ENCODE measurements around the gene TTLL11. TPM values are rescaled to one million over a fixed set of nuclear protein-coding genes. Genes with fewer than 3 reads are reported as not detected.

Gene TTLL11
- total RNA-seq, 4 donors from 2014 or later: 7.9 to 14.4 (median 9.7) TPM

DNA sequence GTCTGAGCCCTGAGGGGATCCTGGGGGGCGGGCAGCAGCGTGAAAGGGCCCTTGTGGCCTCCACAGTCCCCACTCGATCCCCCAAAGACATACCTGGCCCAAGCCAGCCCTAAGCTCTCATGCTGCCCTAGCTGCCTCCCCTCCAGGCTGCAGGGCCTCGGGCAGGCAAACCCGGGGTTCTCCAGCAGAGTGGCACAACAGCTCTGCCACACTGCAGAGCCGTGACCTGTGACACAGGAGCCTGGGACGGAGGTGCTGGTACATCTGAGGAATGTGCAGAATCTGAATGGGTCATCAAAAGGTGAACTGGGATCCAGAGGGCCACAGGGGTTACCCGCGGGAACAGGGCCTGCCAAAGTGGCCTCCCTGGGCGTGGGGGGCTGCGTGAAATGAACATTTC lies 278.5 kb downstream of the TTLL11 start:
- no peak overlapping the region for H3K4me3 ChIP-seq (replicated peaks in 1 of 3)
- H3K4me1 ChIP-seq: peaks cover 2 to 4% of the 10 kb centered on the region in 2 donors
- no peaks in the 10 kb centered on the region for H3K27me3 ChIP-seq
- H3K9me3 ChIP-seq: no peaks in the 10 kb centered on the region
- 87 to 88% methylated on average over 7 to 11 of the region's 11 CpGs for WGBS, 2 donors
- H3K27ac ChIP-seq: no peak overlapping the region
- no peaks in the 10 kb centered on the region for H3K36me3 ChIP-seq
- DNase-seq: no peak
- intact Hi-C loops (cut with DNase I): no loop called here
- no peak for TF ChIP-seq POLR2A (IDR thresholded peaks at IDR 0.05)
- TF ChIP-seq, protein P1, sequence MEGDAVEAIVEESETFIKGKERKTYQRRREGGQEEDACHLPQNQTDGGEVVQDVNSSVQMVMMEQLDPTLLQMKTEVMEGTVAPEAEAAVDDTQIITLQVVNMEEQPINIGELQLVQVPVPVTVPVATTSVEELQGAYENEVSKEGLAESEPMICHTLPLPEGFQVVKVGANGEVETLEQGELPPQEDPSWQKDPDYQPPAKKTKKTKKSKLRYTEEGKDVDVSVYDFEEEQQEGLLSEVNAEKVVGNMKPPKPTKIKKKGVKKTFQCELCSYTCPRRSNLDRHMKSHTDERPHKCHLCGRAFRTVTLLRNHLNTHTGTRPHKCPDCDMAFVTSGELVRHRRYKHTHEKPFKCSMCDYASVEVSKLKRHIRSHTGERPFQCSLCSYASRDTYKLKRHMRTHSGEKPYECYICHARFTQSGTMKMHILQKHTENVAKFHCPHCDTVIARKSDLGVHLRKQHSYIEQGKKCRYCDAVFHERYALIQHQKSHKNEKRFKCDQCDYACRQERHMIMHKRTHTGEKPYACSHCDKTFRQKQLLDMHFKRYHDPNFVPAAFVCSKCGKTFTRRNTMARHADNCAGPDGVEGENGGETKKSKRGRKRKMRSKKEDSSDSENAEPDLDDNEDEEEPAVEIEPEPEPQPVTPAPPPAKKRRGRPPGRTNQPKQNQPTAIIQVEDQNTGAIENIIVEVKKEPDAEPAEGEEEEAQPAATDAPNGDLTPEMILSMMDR (IDR thresholded peaks at IDR 0.05): no peak

DNA sequence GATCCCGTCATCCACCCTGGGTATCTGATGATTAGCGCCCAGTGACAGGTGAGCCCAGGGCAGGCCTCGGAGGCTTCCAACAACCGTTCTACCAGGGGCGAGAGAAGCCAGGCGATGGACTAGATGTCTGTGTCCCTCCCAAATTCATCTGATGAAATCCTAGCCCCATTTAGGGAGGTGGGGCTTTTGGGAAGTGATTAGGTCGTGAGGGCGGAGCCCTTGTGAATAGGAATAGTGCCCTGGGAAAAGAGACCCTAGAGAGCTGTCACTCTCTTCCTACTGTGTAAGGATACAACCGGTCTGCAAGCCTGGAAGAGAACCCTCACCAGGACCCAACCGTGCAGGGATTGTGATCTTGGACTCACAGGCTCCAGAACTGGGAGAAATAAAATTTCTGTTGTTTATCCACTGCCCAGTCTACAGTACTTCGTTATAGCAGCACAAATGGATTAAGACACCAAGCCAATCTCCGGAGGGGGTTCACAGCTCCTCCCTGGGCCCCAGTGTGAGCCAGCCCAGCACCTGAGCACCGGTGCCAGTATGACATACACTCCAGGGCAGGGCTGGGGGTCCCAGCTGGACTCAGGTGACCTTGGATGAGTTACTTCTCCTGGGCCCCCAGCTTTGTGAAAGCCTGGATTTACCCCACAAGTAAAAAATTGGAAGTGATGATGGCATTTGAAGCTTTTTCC lies 279.4 kb downstream of the TTLL11 start:
- Histone ChIP-seq H3K4me3 (replicated peaks in 1 of 3) (no peak overlapping the region), H3K9me3 (no peaks in the 10 kb centered on the region), H3K4me1 (no peaks in the 10 kb centered on the region), H3K27me3 (no peaks in the 10 kb centered on the region), H3K36me3 (no peaks in the 10 kb centered on the region), H3K27ac (no peak overlapping the region)
- no peak for TF ChIP-seq POLR2A (IDR thresholded peaks at IDR 0.05)
- TF ChIP-seq, protein P1 (IDR thresholded peaks at IDR 0.05): no peak
- intact Hi-C loops (cut with DNase I): no loop called here
- 89 to 91% methylated on average over 13 of the region's 13 CpGs for WGBS, 2 donors
- DNase-seq: no peak

DNA sequence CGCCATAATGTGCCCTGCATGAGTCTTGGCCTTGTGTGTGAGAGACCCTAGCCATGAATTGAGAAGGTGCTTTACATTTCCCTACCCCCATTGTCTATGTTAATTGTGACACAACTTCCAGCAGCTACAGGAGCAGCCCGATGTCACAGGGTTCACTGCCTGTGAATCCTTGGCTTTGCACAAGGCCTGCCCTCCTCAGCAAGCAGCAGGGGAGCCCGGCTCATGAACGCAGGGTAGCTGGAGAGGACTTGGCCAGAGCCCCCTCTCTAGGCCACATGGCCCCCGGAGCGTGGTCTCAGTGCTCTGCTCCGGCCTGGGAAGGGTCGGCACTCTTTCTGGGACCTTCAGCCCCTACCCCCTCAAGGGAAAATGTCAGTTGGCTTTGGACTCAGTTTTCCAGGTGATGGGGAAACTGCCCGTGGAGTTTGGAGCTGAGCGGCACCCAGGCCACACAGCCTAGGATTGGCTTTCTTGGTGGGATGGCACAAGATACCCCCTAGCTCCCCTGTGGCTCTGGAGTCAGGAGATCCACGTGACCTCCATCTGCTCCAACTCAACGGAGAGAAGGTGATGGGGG lies 280.9 kb downstream of the TTLL11 start:
- Histone ChIP-seq H3K4me1 (no peaks in the 10 kb centered on the region), H3K9me3 (no peaks in the 10 kb centered on the region), H3K27me3 (no peaks in the 10 kb centered on the region), H3K36me3 (no peaks in the 10 kb centered on the region), H3K27ac (no peak overlapping the region), H3K4me3 (replicated peaks in 1 of 3) (no peak overlapping the region)
- TF ChIP-seq, protein P1 (IDR thresholded peaks at IDR 0.05): no peak
- TF ChIP-seq POLR2A (IDR thresholded peaks at IDR 0.05): no peak
- intact Hi-C loops (cut with DNase I): no loop called here
- DNase-seq: no peak
- 83 to 92% methylated on average over 7 to 12 of the region's 12 CpGs for WGBS, 2 donors

DNA sequence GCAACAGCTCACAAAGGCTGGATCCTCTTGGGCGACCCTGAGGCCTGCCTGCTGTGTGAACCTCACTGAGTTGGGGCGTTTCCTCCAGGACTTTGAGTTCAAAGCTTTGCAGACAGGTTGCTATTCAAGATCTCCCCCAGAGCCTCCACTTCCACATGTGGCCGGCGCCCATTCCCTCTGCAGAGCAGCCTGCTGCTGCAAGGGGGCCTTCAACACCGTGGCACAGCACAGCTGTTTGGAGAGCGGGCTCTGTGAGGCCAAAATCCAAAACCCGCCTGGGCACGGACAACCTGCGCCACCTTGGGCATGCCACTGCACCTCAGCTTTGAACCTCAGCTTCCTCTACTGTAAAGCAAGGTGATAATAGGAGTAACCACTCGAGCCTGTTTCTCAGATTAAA lies 281.4 kb downstream of the TTLL11 start:
- TF ChIP-seq POLR2A (IDR thresholded peaks at IDR 0.05): no peak
- TF ChIP-seq, protein P1 (IDR thresholded peaks at IDR 0.05): no peak
- Histone ChIP-seq H3K4me3 (replicated peaks in 1 of 3) (no peak overlapping the region), H3K4me1 (no peaks in the 10 kb centered on the region), H3K36me3 (no peaks in the 10 kb centered on the region), H3K27ac (no peak overlapping the region), H3K27me3 (no peaks in the 10 kb centered on the region), H3K9me3 (no peaks in the 10 kb centered on the region)
- 92 to 93% methylated on average over 3 to 8 of the region's 10 CpGs for WGBS, 2 donors
- intact Hi-C loops (cut with DNase I): no loop called here
- no peak for DNase-seq

DNA sequence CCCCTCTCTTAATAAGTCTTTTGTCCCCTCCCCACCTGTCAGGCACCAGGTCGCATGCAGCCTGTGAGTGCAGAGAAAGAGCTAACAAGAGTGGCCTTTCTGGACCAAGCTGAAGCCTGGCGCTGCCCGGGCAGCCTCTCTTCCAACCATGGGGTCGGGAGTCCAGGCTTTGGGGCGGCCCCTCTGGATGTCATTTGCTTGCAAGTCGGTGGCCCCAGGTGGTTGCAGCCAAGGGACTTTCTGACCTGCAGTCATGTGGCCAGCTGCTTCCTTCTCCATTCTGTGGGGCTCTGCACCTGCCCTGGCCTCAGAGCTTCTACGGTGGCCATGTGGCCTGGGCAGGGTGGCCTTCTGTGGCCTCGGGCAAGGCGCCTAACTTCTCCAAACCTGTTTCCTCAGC lies 282.0 kb downstream of the TTLL11 start:
- H3K27ac ChIP-seq: no peak overlapping the region
- intact Hi-C loops (cut with DNase I): no loop called here
- no peaks in the 10 kb centered on the region for H3K9me3 ChIP-seq
- TF ChIP-seq, protein P1 (IDR thresholded peaks at IDR 0.05): no peak
- TF ChIP-seq POLR2A (IDR thresholded peaks at IDR 0.05): no peak
- no peaks in the 10 kb centered on the region for H3K36me3 ChIP-seq
- 91 to 93% methylated on average over 5 to 8 of the region's 9 CpGs for WGBS, 2 donors
- H3K4me3 ChIP-seq (replicated peaks in 1 of 3): no peak overlapping the region
- no peaks in the 10 kb centered on the region for H3K4me1 ChIP-seq
- no peak for DNase-seq
- H3K27me3 ChIP-seq: no peaks in the 10 kb centered on the region
